Activated effector memory CD4-positive, alpha-beta T cell treated with Interleukin-2 at 50 U/mL for 16 hours (primary cell): ENCODE data around the gene NAA60.
"Not testable (repeated sequence)": the region's sequence is repeated elsewhere in the genome, so short reads cannot be mapped to it uniquely, and the experiment has no call there.

Source experiments
- DNase-seq: peaks from one replicate; pipeline ENCODE4 v3.0.0-alpha.2; 2020

Gene NAA60

DNA sequence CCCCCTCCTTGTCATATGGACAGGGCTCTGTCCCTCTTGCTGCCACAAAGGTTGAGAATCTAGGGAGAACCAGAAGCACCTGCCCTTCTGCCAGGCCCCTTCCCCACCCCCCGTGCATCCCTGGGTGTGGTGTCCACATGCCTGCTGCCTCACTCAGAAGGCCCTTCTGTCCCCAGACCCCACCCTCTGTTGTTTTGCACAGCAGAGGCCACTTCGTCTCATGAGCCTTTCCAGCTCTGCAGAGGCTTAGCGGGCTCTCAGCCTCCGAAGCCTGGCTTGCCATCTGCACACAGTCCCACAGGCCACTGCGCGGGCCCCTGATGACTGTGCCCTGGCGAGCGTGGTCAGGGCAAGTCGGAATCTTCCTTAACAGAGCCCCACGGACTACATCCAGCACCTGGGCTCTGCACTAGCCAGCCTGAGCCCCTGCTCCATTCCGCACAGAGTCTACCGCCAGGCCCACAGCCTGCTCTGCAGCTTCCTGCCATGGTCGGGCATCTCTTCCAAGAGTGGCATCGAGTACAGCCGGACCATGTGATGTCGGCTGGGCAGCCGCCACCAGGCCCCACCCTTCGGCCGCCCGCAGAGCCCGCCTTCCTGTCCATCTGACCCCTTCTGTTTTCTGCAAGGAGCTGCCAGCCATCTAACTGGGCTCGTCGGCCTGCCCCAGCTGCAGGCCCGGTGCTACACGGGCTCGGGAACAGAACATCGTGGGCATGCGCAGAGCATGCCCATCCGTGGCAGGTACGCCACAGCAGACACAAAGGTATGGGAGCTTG is 41.0 kb downstream of the NAA60 start:
- no peak for DNase-seq

GRCh38 chr16:3485097-3485745 is 41.7 kb downstream of the NAA60 start:
- DNase-seq, result no peak

DNA sequence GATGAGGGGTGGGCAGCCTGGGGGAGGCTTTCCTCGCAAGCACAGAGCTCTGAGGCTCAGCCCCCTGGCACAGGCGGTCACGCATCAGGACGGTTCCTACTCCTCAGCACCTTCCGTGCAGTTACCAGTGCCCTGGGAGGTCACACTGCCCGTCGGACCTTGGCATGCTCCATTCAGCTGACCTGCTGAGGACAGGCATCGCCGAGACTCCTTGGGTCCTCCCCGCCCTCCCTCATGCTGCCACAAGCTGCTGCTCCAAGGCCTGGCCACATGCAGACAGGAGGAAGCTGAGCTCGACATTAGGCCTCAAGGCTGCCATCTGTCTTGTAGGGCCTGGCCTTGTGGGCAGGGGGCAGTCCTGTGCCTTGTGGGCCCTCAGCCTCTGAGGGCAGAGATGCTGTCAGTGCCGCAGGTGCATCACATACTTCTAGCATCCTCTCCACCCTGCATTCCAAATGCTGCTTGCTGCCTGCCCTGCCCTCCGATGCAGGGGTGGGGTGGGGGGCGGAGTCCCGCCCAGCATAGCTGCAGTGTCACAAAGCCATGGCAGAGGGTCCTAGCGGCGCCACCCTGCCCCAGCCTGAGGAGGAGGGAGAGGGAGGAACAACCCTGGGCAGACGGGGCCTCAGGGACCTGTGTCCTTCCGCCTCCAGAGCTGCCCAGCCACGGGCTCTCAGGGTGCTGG is 42.5 kb downstream of the NAA60 start:
- no peak for DNase-seq

DNA sequence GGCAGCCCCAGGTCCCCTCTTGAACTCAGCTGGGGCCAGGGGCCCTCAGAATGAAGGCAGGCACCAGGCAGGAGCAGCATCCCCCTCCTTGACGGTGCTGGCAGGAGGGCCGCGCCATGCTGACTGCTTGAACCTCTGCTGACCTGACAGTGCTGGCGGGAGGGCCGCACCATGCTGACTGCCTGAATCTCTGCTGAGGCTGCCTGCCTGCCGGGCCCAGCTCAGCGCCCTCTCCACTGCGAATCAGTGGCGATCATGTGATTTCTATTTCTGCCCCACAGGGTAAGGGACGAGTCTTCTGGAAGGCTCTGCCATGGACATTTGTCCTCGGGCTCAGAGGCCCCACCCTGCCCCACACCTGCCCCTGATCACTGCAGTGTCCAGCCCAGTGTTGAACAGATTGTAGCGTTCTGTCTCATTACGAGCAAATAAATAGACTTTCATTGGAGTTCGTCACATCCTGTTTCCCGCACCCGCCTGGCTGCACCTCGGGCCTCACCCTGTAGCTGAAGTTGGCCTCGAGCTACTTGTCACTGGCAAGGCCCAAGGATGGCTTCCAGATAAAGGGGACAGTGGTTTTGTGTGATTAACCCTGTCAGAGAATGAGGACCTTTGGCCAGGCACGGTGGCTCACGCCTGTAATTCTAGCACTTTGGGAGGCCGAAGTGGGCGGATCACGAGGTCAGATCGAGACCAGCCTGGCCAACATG is 43.2 kb downstream of the NAA60 start:
- DNase-seq, result no peak

- no peak for DNase-seq
Observed at GRCh38 chr16:3487521-3488410, 44.3 kb downstream of the NAA60 start.

DNA sequence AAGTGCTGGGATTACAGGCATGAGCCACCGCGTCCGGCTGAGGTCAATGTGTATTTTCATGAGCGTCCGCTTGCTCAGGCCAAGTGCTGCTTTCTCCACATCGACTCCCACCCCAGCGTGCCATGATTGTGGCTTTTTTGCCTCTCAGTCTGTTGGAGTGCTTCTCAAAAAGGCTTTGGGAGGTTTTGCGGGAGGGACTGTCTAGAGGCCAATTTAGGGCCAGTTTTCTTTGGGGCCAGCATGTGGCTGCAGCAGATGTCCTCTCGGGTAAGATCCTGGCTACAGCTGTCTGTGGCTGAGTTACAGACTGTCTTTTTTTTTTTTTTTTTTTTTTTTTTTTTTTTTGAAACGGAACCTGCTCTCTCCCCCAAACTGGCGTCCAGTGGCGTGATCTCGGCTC is 45.3 kb downstream of the NAA60 start:
- no peak for DNase-seq

DNA sequence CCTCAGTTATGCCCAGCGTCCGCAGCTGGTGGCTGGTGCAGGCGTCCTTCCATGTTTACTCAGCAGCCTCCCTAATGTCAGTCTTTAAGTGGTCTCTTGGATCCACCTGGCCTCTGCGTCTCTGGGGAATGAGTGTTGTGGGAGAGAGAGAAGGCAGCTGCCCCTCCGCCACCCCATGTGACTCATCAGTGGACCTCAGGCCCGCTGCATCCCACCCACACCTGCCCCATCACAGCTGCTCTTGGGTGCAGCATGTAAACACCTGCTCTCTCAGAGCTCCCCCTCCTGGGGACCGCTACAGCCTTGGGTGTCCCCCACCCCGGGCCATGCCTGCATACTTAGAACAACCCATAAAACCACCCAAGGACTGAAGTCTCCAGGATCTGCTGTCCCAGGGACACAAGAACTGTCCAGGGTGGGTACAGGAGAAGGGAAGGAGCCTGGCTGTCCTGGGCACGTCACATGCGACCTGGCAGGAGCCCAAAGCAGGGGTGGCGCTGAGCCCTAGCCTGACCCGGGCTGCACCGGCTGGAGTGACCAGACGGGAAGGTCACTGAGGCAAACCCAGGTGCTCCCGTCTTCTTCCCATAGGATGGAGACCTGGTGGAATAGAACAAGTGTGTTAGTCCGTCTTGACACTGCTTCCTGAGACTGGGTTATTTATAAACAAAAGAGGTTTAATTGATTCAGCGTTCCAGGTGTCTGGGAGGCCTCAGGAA is 47.6 kb downstream of the NAA60 start:
- DNase-seq, result no peak

- DNase-seq, result no peak
Observed at GRCh38 chr16:3492356-3492755, 48.9 kb downstream of the NAA60 start.

- DNase-seq, result no peak
Observed at GRCh38 chr16:3494386-3494973, 51.0 kb downstream of the NAA60 start.

GRCh38 chr16:3495176-3495575 is 51.7 kb downstream of the NAA60 start, which contains the start of gene C16orf90:
Gene C16orf90 (minus strand): TSS chr16:3495489. CDS start chr16:3495421, 68 bp downstream.
- DNase-seq, result no peak

DNA sequence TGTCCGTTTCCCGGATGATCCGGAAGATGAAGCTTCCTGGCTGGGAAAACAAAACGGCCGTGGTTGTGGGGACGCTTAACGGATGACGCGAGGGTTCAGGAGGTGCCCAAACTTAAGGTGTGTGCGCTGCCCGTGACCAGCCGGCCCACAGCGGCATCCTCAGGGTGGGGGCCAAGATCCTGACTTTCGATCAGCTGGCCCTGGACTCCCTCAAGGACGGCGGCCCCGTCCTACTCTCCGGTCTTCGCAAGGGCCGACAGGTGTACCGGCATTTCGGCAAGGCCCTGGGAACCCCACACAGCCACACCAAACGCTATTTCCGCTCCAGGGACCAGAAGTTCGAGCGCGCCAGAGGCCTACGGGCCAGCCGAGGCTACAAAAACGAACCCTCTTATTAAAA is 52.9 kb downstream of the NAA60 start:
- DNase-seq, result no peak

- no peak for DNase-seq
Observed at GRCh38 chr16:3497771-3498170, 54.3 kb downstream of the NAA60 start.

GRCh38 chr16:3498988-3499387 is 55.5 kb downstream of the NAA60 start:
- no peak for DNase-seq

GRCh38 chr16:3501412-3501761 is 57.9 kb downstream of the NAA60 start:
- not testable (repeated sequence) for DNase-seq

DNA sequence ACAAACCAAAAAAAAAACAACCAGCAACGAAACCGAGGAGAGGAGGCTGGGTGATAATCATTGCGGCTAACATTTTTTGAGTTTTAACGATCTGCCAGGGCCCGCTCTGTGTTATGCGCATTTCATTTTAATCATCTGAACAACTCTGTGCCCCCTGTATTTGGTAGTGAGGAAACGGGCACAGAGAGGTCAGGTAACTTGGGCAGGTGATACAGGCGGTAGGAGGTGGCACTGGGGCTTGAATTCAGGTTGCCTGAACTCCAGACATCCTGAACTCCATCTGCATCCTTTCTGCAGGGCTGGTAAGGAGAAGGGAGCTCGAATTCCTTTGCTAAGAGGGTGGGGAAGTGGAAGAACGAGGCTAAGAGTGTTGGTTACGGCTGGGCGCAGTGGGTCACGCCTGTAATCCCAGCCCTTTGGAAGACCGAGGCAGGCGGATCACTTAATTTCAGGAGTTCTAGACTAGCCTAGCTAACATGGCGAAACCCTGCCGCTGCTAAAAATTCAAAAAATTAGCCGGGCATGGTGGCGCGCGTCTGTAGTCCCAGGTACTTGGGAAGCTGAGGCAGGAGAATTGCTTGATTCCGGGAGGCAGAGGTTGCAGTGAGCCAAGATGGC is 58.4 kb downstream of the NAA60 start:
- no peak for DNase-seq

DNA sequence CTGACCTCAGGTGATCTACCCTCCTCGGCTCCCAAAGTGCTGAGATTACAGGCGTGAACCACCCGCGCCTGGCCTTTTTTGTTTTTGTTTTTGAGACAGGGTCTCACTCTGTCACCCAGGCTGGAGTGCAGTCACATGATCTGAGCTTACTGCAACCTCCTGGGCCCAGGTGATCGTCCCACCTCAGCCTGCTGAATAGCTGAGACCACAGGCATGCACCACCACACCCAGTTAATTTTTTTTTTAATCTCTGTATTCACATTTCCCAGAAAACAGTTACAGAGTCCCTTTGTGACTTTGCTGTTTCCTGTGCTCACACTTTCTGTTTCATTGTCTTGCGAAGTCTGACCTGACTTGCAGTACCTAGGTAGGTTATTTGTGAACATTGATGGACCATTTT is 60.0 kb downstream of the NAA60 start:
- peak; percentile 58 for DNase-seq

DNA sequence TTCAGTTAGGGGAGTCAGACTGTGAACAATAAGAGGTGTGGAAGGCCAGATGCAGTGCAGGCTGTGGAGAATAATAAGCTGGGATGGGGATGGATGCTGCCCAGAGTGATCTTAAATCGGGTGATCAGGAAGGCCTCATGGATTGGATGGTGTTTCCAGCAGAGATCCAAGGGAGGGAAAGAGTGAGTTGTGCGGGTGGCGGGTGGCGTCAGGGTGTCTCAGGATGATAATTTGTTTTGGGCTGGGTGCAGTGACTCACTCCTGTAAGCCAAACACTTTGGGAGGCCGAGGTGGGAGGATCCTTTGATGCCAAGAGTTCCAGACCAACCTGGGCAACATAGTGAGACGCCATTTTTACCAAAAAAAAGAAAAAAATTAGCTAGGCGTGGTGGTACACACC is 65.3 kb downstream of the NAA60 start:
- DNase-seq, result no peak

GRCh38 chr16:3509470-3509928 is 66.0 kb downstream of the NAA60 start:
- DNase-seq, result peak; percentile 78

GRCh38 chr16:3510416-3510815 is 66.9 kb downstream of the NAA60 start:
- no peak for DNase-seq
